ENCODE measurements around the gene RAB27B.

- TF ChIP-seq CTCF (conservative IDR thresholded peaks at IDR 0.05 in 1 of 2, IDR thresholded peaks at IDR 0.05 in 1 of 2; ENCODE audit: extremely low read depth in 1 of 2, insufficient read depth in 1 of 2, low read depth in 1 of 2, low read length in 2 of 2) (no peak), EZH2 (IDR thresholded peaks at IDR 0.05; ENCODE audit: borderline replicate concordance, low read length) (no peak)
Observed at GRCh38 chr18:54824761-54825160, 3.5 kb upstream of the RAB27B start.

All from mammary epithelial cell (primary cell).